Activated CD8-positive, alpha-beta memory T cell treated with anti-CD3 and anti-CD28 coated beads for 48 hours (primary cell): ENCODE data around the gene ECE1.
"Not testable (repeated sequence)": the region's sequence is repeated elsewhere in the genome, so short reads cannot be mapped to it uniquely, and the experiment has no call there.

Source experiments
- DNase-seq, 3 experiments: peaks; one replicate each; pipeline ENCODE4 v3.0.0-alpha.2; 2020; ENCODE audit warnings: low read depth in 2 of 3, low spot score in 2 of 3

ECE1 gene

DNA sequence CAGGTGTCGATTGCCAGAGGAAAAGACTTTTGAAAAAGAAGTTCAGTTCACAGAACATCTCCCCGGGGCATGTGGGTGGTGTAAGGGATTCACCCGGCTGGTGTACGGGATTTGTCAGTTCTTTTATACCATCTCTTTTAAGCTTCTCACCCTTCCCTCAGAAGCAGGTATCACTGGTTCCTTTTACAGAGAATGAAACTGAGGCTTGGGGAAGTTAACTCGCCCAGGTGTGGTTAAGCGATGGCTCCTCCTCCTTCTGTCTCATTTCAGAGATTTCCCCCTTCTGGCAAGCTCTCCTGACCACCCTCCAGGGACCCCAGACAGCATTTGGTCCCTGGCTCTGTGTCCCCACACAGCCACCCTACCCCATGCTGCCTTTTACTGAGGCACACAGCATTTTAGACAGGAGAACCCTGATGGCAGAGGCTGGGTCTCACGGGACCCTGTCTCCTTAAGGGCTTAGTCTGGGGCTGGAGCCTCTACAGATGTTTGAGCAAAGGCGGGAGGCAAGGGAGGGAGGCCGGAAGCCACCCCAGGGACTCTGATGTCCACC, 2.8 kb upstream of the ECE1 start:
- DNase-seq = peak in 2 of 3 experiments; percentile 34 to 39

- no peak for DNase-seq
Observed at GRCh38 chr1:21292503-21292983, 2.3 kb upstream of the ECE1 start.

- no peak for DNase-seq
Observed at GRCh38 chr1:21291964-21292363, 1.7 kb upstream of the ECE1 start.

DNA sequence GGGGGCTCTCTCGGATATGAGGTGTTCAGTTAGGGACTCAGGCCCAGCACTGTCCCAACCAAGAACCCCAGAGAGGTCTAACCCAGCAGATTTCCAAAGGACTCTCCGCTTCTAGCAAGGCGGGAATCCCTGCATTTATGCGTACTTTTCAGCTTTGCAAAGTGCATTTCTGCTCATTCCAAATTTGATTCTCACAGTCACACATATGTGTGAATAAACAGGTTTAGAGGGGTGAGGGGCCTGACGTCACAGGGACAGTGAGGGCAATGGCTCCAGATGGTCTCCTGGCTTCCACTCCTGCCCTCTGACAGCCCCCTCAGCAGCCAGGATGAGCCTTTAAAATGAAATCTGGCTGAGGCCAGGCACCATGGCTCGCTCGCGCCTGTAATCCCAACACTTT, 921 bp upstream of the ECE1 start:
- no peak for DNase-seq

DNA sequence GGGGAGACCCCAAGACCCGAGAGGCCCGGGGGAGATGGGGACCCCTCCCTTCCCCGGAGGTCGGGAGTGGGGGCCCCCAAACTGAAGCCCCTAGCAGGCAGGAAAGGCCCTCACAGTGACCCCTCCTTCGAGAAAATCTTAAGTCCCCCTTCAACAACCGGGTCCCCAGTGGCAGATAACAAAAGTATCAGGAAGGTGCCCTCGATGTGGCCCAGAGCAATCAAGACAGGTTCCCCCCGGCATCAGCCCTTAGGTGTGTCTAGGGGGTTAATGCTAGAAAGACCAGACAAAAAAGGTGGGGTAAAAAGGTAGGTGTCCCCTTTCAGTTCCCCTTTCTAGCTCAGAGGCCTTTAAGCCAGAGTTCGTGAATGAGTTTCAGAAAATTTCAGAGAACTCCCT, 282 bp upstream of the ECE1 start:
- DNase-seq = no peak

DNA sequence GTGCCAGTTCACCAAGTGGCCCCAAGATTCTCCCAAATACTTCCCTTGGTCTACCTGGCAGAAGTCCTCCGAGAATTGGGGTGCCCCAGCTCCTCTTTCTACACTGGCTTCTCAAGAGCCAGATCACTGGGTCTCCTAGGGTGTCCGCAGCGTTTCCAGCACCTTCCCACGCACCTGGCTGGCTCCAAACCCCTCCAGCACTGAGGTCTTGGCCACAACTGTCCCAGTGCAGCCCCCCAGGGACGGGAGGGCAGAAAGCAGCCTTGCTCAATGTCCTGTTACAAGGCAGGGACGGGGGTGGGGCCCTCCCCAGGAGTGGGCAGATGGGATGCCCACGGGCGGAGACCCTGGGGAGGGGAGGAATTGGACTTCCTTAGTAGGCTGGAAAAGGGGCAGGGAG, 1.1 kb downstream of the ECE1 start:
- DNase-seq = no peak

- no peak for DNase-seq
Observed at GRCh38 chr1:21287905-21288514, 2.3 kb downstream of the ECE1 start.

- not testable (repeated sequence) for DNase-seq
Observed at GRCh38 chr1:21285386-21285785, 4.9 kb downstream of the ECE1 start.

- DNase-seq = no peak
Observed at GRCh38 chr1:21285055-21285372, 5.2 kb downstream of the ECE1 start.

GRCh38 chr1:21284206-21285054, 5.8 kb downstream of the ECE1 start:
- DNase-seq = no peak

- DNase-seq = no peak
Observed at GRCh38 chr1:21283524-21283923, 6.7 kb downstream of the ECE1 start.

DNA sequence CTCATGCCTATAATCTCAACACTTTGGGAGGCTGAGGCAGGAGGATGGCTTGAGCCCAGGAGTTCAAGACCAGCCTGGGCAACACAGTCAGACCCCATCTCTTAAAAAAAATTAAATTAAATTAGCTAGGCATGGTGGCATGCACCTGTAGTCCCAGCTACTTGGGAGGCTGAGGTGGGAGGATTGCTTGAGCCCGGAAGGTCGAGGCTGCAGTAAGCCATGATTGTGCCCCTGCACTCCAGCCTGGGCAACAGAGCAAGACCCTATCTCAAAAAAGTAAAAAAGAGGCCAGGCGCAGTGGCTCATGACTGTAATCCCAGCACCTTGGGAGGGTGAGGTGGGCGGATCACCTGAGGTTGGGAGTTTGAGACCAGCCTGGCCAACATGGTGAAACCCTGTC, 8.2 kb downstream of the ECE1 start:
- DNase-seq = not testable (repeated sequence)

DNA sequence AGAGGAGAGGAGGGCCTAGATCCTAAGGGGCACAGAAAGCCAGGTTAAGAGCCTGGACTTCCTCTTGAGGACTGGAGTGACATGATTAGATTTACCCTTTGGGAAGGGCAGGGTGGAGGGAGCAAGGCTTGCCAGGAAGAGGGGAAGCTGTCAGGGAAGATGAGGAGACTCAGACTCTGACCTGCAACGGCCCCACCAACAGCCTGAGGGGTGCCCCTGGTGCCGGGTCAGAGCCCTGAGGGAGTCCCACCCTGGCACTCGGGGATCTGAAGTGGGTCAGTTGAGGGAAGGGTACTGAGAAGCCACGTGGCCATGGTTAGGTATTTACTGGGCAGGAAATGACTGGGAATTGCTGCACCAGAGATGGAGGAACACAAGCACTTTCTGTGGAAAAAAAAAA, 9.8 kb downstream of the ECE1 start:
- DNase-seq = no peak

DNA sequence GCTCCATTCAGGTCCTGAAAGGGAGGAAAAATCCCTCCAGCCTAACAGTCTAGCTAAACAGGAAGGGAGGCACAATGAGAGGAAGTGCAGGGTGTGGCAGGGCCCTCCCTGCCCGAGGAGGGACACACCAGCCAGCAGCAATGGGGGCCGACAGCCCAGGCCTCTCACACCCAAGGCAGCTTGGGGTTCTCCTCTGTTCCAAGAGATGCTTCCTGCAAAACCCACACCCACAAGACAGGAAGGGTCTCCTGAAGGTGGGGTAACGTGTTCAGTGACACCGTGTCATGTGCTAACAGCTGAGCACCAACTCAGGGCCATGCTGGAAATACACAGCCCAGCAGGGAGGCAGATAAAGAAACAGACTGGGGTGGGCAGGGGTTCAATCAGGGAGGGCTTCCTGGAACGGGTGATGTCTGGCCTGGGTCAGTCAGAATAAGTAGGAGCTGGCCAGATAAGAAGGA, 10.2 kb downstream of the ECE1 start:
- DNase-seq = no peak

DNA sequence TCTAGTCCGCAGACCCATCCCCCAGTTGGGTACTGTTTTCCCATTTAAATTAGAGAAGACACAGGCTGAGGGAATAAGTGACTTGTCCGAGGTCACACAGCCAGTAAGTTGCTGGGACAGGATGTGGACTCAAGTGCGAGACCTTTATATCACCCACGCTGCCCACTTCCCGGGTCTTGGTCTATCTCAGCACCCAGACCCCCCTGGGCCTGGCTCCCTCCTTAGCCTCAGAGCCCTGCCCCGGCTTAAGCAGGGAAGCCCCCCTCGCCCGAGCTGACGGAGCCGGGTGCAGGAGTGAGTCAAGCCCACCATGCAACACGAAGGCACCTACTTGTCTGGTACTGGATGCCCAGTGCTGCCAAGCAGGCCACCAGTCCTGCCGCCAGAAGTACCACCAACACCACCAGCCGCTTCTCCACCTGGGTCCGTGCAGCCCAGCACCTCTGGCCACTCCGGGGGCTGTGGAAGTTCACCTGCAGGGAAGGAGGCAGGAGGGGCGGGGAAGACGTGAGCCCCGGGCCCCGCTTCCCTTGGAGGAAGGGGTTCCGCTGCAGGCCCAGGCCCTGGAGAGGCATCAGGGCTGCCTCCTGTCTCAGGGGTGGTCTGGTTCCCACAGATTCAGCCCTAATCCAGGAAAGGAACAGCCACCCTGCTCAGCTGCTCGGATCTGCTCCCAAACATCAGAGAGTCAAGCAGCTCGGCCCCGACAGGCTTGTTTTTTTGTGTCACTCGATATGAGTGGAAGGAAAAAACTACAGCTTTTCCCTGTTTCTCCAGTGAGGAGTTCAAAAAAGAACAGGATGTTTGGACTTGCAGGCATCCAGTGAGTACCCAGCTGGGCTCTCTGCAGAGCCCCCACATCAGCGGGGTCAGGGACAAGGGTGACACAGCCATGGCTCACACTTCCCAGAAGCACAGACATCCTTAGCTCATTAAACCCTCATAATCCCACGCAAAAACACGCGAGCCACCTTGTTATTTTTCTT, 11.1 kb downstream of the ECE1 start:
- DNase-seq = no peak

- DNase-seq = no peak
Observed at GRCh38 chr1:21278208-21278859, 11.9 kb downstream of the ECE1 start.

DNA sequence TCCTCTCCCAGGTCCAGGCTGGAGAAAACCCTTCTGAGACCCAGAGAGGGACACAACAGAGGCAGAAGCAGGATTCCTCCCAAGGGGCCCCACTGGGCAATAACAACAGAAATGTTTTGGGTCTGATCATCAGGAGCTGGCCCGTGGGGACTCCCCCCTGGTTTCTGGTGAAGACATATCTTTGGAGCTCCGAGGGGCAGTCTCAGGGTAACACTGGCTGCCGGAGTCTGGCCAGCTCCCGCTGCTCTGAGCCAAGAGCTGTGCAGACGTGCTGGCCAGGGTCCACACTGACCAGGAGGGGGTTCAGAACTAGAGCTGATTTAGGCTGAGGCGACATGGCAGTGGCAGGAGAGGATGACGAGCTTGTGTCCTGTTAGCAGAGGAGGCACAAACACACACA, 13.1 kb downstream of the ECE1 start:
- DNase-seq = no peak

- no peak for DNase-seq
Observed at GRCh38 chr1:21272540-21272939, 17.7 kb downstream of the ECE1 start.

GRCh38 chr1:21271550-21271949, 18.7 kb downstream of the ECE1 start:
- DNase-seq = no peak

DNA sequence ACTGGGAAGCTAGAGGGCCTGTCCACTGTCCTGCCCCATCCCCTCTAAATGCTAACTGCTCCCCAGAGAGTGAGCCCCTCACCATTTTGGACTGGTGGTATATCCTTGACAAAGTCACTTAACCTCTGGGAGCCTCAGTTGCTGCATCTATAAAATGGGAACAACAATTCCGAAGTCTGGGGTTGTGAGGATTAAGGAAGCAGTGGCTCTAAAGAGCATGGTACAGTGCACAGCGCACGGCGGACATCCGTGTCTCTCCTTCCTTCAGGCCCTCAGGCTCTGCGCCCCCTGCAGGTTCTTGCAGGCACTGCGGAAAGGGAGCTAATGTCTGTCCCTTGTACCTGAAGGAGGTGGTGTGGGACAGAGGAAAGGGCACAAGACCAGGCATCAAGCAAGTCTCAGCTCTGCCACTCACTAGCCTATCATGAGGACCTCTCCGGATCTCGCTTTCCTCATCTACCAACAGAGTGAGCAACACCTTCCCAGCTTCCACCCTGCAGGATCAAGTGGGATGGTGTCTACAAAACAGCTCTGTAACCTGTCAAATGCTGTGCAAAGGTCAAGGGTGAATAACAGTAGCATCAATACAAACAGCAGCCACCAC, 20.1 kb downstream of the ECE1 start:
- peak in 2 of 3 experiments; percentile 83 to 88 for DNase-seq
